COR-L47 (cell line): ENCODE data around the gene PTPRG.

Experiments used
- DNase-seq: peaks from one replicate; lab custom pipeline; 2025; lab: John Stamatoyannopoulos, UW

Gene PTPRG

GRCh38 chr3:61657689-61658088, 96.3 kb downstream of the PTPRG start:
- DNase-seq: no peak

GRCh38 chr3:61662861-61663260, 101.5 kb downstream of the PTPRG start:
- no peak for DNase-seq

DNA sequence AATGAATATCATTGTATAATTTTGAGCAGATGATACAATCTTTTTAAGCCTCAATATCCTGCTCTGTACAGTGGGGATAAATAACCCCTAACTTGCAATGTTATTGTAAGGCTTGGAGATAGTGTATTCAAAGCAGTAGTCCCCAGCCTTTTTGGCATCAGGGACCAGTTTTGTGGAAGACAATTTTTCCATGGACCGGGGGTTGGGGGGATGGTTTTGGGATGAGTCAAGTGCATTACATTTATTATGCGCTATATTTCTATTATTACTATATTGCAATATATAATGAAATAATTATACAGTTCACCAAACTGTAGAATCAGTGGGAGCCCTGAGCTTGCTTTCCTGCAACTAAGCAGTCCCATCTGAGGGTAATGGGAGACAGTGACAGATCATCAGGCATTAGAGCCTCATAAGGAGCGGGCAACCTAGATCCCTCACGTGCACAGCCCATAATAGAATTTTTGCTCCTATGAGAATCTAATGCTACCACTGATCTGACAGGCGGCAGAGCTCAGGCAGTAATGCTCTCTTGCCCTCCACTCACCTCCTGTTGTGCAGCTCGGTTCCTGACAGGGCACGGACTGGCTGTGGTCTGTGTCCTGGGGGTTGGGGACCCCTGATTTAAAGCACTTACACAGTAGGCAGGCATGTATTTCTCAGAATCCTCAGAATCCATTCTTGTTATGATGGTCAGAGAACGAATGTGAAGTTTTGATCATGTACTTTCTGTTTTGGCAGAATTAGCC, 102.2 kb downstream of the PTPRG start:
- no peak for DNase-seq

DNA sequence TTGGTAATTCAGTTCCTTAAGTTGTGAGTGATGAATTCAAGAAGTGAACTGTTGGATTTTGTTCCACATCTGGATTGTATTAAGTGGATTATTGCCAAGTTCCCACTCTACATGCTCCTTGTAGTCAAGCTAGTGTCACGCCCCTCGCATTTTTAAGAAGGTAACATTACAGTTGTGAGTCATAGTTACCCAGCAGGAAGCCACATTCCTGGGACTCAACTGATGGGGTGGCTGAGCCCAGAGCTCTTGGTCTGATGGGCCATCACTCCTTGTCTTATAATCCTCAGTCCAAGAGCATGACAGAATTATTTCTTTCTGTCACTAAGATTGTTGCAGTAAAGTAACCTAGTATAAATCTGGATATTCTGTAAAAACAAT, 102.7 kb downstream of the PTPRG start:
- DNase-seq: no peak

GRCh38 chr3:61665121-61665520, 103.8 kb downstream of the PTPRG start:
- no peak for DNase-seq

DNA sequence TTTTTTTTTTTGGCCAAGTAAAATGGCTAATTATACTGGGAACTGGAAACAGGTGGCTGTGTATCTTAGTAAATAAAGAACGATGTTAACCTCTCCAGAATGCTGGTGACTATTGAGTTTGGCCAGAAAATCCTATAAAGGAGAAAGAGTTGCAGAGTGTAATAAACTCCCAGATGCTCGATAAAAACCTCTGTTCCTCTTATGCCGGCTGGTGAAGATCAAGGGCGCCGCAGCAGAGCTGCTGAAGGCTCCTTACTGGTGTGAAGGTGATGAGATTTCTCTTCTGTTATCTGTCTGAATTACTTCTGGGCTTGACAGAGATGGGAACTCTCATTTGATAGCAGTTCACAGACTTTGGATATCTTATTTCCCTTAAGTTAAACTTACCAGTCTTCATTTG, 104.6 kb downstream of the PTPRG start:
- DNase-seq: no peak

- no peak for DNase-seq
Measured at GRCh38 chr3:61666615-61667330, 105.4 kb downstream of the PTPRG start.

GRCh38 chr3:61667383-61667782, 106.0 kb downstream of the PTPRG start:
- DNase-seq: no peak

GRCh38 chr3:61667814-61668213, 106.4 kb downstream of the PTPRG start:
- no peak for DNase-seq

- DNase-seq: no peak
Measured at GRCh38 chr3:61668317-61668864, 107.0 kb downstream of the PTPRG start.

- DNase-seq: no peak
Measured at GRCh38 chr3:61669203-61669602, 107.8 kb downstream of the PTPRG start.

- no peak for DNase-seq
Measured at GRCh38 chr3:61669668-61670299, 108.4 kb downstream of the PTPRG start.

DNA sequence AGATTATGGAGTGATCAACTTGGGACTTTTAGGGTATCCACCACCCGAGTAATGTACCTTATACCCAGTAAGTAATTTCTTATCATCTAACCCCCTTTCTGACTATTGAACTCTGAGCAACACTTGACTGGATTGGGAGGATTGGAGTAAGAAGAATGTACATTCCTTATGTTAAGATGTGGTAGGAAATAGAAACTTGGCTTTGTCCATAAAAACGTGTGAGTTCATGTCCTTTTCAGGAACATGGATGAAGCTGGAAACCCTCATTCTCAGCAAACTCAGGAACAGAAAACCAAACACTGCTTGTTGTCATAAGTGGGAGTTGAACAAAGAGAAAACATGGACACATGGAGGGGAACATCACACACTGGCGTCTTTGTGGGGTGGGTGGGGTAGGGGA, 112.3 kb downstream of the PTPRG start:
- no peak for DNase-seq

DNA sequence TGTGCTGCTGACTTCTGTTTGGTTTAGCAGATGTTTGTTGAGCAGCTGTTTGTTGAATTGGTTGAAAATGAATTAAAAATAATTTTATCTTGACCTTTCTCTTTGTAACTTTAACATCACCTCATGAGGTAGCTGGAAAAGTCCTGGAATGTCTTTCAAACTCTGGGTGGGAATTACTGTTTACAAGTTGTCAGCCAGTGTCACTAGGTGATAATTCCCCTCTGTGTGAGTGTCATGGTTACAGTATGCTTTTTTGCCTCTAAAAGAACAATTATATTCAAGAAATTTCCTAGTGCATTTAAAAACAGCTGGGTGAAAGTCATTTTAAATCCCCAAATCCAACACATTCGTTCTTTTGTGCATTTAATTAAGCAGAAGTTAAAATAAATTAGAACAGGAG, 113.2 kb downstream of the PTPRG start:
- DNase-seq: no peak

DNA sequence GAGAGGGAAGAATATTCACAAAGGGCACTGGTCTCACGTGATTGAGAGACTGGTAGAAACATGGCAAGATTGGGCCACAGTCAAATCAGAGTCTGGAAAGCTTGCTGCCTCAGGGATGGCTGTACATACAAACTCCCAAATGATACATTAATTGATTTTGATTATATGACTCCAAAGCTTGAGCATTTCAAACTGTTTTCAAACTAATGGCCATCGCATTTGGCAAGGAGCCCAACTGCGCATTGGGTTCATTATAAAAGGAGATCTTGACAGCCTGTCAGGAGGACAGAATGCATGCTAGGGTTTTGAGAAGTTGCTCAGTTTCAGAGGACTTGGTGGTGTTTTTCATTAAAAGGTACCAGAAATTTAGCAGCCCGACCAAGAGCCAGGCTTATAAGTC, 117.7 kb downstream of the PTPRG start:
- no peak for DNase-seq

DNA sequence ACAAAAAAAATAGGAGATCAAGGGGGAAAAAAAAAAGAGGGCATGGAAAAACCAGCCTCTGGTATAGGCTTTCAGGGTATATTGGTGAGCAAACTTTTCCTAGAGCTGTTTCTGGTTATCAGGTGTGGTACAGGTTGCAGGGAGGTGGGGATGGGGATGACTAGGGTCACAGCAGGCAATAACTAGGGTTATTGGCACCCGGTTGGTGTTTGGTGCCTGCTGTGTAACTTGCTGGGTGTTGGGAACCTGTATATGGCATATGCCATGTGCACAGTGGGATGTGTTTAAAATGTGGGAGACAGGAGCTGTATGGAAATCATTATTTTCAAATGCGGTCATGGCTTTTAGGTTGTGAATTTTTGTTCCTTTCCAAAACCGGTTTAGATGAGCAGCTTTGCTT, 119.2 kb downstream of the PTPRG start:
- no peak for DNase-seq

- no peak for DNase-seq
Measured at GRCh38 chr3:61681636-61682035, 120.3 kb downstream of the PTPRG start.

DNA sequence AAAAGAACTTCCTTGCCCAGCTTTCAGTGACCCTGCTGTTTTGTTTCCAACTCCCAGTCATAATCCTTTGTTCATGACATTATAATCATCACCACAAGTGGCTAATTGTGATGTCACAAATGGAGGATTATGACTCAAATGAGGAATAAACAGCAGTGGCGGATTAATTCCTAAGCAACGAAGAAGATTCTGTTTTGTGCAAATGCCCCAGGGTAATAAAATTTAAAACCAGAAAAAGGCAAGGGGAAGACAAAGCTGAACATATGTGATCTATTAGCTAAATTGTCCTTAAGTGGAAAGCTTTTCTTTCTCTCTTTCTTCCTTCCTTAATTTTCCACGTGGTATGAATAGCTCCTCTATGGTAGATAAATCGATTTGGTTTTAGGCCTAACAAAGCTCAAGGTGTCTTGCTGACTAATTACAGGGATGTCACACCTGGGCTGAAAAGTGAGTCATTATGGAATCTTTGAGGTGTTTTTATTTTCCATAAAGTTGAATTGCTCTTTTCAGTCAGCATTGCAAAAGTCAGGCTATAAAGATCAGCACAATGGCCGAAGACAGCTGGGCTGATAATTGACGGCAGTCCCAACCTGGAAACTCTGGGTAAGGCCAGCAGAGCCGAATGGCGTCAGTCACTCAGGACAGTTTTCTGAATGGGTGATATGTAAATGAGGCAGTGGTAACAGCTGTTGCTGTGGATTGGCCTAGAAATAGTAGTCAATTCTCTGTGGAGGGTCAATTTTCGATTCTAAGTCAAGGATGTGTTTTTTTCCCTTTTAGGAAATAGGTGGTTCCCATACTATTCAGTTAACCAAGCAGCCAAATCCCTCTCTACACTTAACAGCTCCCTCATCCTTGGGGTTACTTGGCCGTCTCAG, 121.5 kb downstream of the PTPRG start:
- peak; percentile 37 for DNase-seq

DNA sequence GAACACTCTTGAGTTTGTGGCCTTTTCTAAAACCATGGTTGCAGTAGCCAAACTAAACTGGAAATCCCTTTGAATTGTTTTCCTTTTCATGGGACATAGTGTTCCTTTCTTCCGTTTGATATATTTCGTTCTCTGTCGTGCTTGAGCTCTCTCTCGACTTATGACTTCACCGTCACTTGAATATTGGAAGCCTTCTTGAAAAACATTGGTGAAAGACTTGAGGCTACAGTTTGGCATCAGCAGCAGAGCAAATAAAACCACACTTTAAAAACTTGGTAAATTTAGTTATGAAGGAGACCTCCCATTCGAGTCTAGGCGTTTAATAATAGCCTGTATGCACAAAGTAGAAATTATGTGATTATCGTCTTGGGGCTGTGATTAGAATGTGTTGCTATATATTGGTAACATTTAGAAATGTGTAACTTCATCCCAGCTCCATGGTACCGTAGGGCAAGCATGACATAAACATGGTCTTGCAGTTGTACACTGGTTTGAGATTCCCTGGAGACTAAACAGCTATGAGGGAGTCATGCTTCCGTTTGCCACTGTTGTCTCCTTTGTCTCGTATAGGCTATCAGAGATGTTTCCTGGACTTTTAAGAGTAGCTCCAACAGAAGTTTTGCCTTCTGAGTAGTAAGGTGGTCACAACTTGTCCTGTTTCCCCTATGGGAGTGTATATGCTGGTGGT, 122.3 kb downstream of the PTPRG start:
- no peak for DNase-seq

DNA sequence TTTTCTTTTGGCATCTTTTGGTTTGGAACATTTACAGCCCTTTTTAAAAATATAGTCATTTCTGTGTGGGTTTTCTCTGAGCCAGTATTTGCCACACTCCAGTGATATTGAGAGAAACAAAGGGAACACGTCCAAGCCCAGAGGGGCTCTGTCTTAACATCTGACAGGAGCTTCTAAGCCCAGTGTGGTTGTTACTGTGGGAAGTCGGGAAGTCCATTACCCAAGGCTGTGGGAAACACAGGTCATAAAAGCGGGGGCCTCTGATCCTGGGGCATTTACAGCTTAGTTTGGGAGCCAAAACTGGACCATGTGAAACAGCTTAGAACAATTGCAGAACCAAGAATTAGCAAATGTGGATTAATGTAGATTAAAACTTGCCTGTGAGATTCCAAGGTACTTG, 123.0 kb downstream of the PTPRG start:
- no peak for DNase-seq

DNA sequence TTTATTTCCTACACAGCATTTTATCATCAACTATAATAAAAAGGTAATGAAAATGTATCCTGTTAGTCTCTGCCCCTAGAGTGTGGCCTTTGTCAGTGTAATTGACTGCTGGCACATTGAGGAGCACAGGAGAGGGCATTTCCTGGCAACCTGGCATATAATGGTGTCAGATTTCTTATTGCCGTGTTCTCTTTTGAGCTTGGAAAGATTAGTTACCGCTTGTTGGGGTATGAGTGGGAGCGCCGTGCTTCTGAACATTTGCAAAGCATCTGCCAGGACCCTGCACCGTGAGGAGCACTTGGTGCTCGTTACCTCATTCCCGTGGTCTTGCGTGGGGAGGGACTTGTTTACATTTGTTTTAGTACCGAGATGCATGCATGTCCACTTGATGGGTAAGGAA, 124.4 kb downstream of the PTPRG start:
- DNase-seq: peak; percentile 7
